Mesenchymal stem cell (in vitro differentiated cells and primary cell): ENCODE measurements around the gene COPRS.

Experiments used
- DNase-seq: peaks from one replicate; pipeline ENCODE4 v3.0.0-alpha.2; 2013
- H2AFZ ChIP-seq: one replicate; pipeline ENCODE4 v1.6.1; 2013; ENCODE audit warnings: low read depth, mild to moderate bottlenecking, control low read depth, inconsistent platforms, low read length, moderate library complexity
- H2AK5ac ChIP-seq: 2 replicates; pipeline ENCODE4 v1.6.1; 2013; ENCODE audit warnings: low read length, moderate library complexity, mild to moderate bottlenecking, inconsistent platforms; ENCODE audit not compliant: severe bottlenecking
- H2BK120ac ChIP-seq: one replicate; pipeline ENCODE4 v1.6.1; 2013; ENCODE audit warnings: low read depth, mild to moderate bottlenecking, inconsistent platforms, low read length, moderate library complexity
- H2BK12ac ChIP-seq, 2 experiments: one replicate each; pipeline ENCODE4 v1.6.1; 2013; ENCODE audit warnings: inconsistent platforms in 2 of 2, low read length in 2 of 2, mild to moderate bottlenecking in 2 of 2, moderate library complexity in 2 of 2, control low read depth in 1 of 2
- H2BK15ac ChIP-seq: one replicate; pipeline ENCODE4 v1.6.1; 2013; ENCODE audit warnings: mild to moderate bottlenecking, low read depth, inconsistent platforms; ENCODE audit not compliant: poor library complexity, severe bottlenecking
- H2BK5ac ChIP-seq: 2 replicates; pipeline ENCODE4 v1.6.1; 2013; ENCODE audit warnings: low read depth, mild to moderate bottlenecking, low read length, control low read depth, inconsistent platforms; ENCODE audit not compliant: poor library complexity, severe bottlenecking
- H3K14ac ChIP-seq, 2 experiments: one replicate each; pipeline ENCODE4 v1.6.1; 2013; ENCODE audit warnings: inconsistent platforms in 2 of 2, low read length in 2 of 2, control low read depth in 1 of 2, mild to moderate bottlenecking in 1 of 2, moderate library complexity in 1 of 2
- H3K18ac ChIP-seq, 2 experiments: one replicate each; pipeline ENCODE4 v1.6.1; 2013; ENCODE audit warnings: inconsistent platforms in 2 of 2, low read length in 2 of 2, control low read depth in 1 of 2, low read depth in 1 of 2, mild to moderate bottlenecking in 1 of 2
- H3K23ac ChIP-seq, 2 experiments: one replicate each; pipeline ENCODE4 v1.6.1; 2013; ENCODE audit warnings: inconsistent platforms in 2 of 2, low read length in 2 of 2, mild to moderate bottlenecking in 2 of 2, moderate library complexity in 2 of 2, control low read depth in 1 of 2
- H3K27ac ChIP-seq: 2 replicates; pipeline ENCODE4 v1.5.1; 2013; ENCODE audit warnings: mild to moderate bottlenecking, moderate library complexity, low read length, control low read depth, inconsistent platforms; ENCODE audit not compliant: poor library complexity, severe bottlenecking
- H3K27me3 ChIP-seq, 2 experiments: 2 replicates each; pipeline versions ENCODE4 v1.6.1 to v1.7.0; 2013; ENCODE audit warnings: low read length in 2 of 2, mild to moderate bottlenecking in 2 of 2, moderate library complexity in 2 of 2, control low read depth in 1 of 2, inconsistent platforms in 1 of 2; ENCODE audit not compliant: control insufficient read depth in 1 of 2, insufficient read depth in 1 of 2
- H3K36me3 ChIP-seq, 2 experiments: 2 replicates each; pipeline versions ENCODE4 v1.6.1 to v1.7.0; 2013; ENCODE audit warnings: low read length in 2 of 2, control low read depth in 1 of 2, inconsistent platforms in 1 of 2, low read depth in 1 of 2, mild to moderate bottlenecking in 1 of 2; ENCODE audit not compliant: insufficient read depth in 2 of 2, control insufficient read depth in 1 of 2
- H3K4ac ChIP-seq, 2 experiments: one replicate each; pipeline ENCODE4 v1.6.1; 2013; ENCODE audit warnings: inconsistent platforms in 2 of 2, low read length in 2 of 2, mild to moderate bottlenecking in 2 of 2, moderate library complexity in 2 of 2, control low read depth in 1 of 2, low read depth in 1 of 2
- H3K4me1 ChIP-seq: 2 replicates; pipeline ENCODE4 v1.6.1; 2013; ENCODE audit warnings: low read depth, low read length, control low read depth; ENCODE audit not compliant: control insufficient read depth, insufficient read depth
- H3K4me2 ChIP-seq: 2 replicates; pipeline ENCODE4 v1.6.1; 2013; ENCODE audit warnings: low read length, mild to moderate bottlenecking, inconsistent platforms; ENCODE audit not compliant: poor library complexity, severe bottlenecking
- H3K4me3 ChIP-seq, 2 experiments: 2 replicates each; pipeline versions ENCODE4 v1.5.1 to v1.7.0; 2013; ENCODE audit warnings: low read length in 2 of 2, mild to moderate bottlenecking in 2 of 2, control low read depth in 1 of 2, low read depth in 1 of 2; ENCODE audit not compliant: insufficient read depth in 1 of 2
- H3K79me1 ChIP-seq: replicated peaks from 2 replicates; pipeline ENCODE4 v1.6.1; 2013; ENCODE audit warnings: mild to moderate bottlenecking, control low read depth, low read length, inconsistent platforms; ENCODE audit not compliant: poor library complexity, severe bottlenecking
- H3K9ac ChIP-seq: 2 replicates; pipeline ENCODE4 v1.7.0; 2013; ENCODE audit warnings: mild to moderate bottlenecking, low read length, moderate library complexity
- H3K9me3 ChIP-seq: 2 replicates; pipeline ENCODE4 v1.7.0; 2013; ENCODE audit warnings: mild to moderate bottlenecking, low read length; ENCODE audit not compliant: control insufficient read depth
- H4K8ac ChIP-seq: one replicate; pipeline ENCODE4 v1.6.1; 2013; ENCODE audit warnings: inconsistent platforms, mild to moderate bottlenecking, low read length, moderate library complexity
- H4K91ac ChIP-seq: one replicate; pipeline ENCODE4 v1.6.1; 2013; ENCODE audit warnings: mild to moderate bottlenecking, low read length, inconsistent platforms
- WGBS: methylation state at CpG from one replicate; pipeline ENCODE4 v1.1.7; 2013; ENCODE audit warnings: mixed read lengths; 5-methylcytosine and 5-hydroxymethylcytosine counted together

The COPRS gene

GRCh38 chr17:31802502-31802901 lies 56.5 kb downstream of the COPRS start:
- WGBS = 88% methylated on average over 2 of the region's 2 CpGs
- H3K4me1 ChIP-seq = peaks cover 1% of the 10 kb centered on the region
- no peak overlapping the region for H3K4ac ChIP-seq
- no peak overlapping the region for H4K91ac ChIP-seq
- H2BK5ac ChIP-seq = no peak overlapping the region
- no peak overlapping the region for H2BK120ac ChIP-seq
- no peak overlapping the region for H3K23ac ChIP-seq
- no peak overlapping the region for H2AFZ ChIP-seq
- H3K4me2 ChIP-seq = no peak overlapping the region
- no peak overlapping the region for H2BK12ac ChIP-seq
- H3K36me3 ChIP-seq = no peaks in the 10 kb centered on the region
- no peak overlapping the region for H3K27ac ChIP-seq
- no peaks in the 10 kb centered on the region for H3K27me3 ChIP-seq
- no peak for DNase-seq
- no peaks in the 10 kb centered on the region for H3K79me1 ChIP-seq
- H2BK15ac ChIP-seq = no peak overlapping the region
- H3K4me3 ChIP-seq = no peak overlapping the region
- no peaks in the 10 kb centered on the region for H3K9me3 ChIP-seq
- H4K8ac ChIP-seq = no peak overlapping the region
- H3K14ac ChIP-seq = no peak overlapping the region
- no peak overlapping the region for H2AK5ac ChIP-seq
- H3K18ac ChIP-seq = no peak overlapping the region
- no peak overlapping the region for H3K9ac ChIP-seq
